ENCODE results near the gene GHITM.

GHITM gene

GRCh38 chr10:84196083-84196482, 56.8 kb downstream of the GHITM start:
- no peak overlapping the region for H3K4me3 ChIP-seq (replicated peaks; ENCODE audit: low read depth, low read length)
- DNase-seq (ENCODE audit: extremely low read depth, low read depth) = no peak
- no peak for TF ChIP-seq CTCF (IDR thresholded peaks at IDR 0.05; ENCODE audit: low read depth, low read length, missing control alignments)

DNA sequence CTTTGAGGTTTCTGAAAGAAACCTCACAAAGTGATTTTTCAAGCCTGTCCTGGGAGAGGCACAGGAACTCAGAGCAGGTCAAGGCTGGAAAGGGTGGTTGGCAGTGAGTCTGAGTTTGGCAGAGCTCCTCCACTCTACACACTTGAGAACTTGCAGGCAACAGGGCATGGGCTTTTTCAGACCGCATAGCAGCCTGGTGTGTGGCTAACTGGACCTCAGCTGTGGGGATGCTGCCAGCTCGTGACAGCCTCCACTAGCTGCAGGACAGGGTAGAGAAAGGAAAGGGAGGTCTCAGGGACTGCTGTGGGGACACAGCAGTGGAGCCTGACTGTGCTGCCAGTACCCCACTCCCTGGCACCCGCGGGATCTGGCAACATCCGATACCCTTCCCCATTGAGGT, 57.6 kb downstream of the GHITM start:
- H3K4me3 ChIP-seq (replicated peaks; ENCODE audit: low read depth, low read length) = no peak overlapping the region
- no peak for DNase-seq (ENCODE audit: extremely low read depth, low read depth)
- TF ChIP-seq CTCF (IDR thresholded peaks at IDR 0.05; ENCODE audit: low read depth, low read length, missing control alignments) = no peak

- no peak overlapping the region for H3K4me3 ChIP-seq (replicated peaks; ENCODE audit: low read depth, low read length)
- no peak for DNase-seq (ENCODE audit: extremely low read depth, low read depth)
- TF ChIP-seq CTCF (IDR thresholded peaks at IDR 0.05; ENCODE audit: low read depth, low read length, missing control alignments) = no peak
Measured at GRCh38 chr10:84197643-84198042, 58.3 kb downstream of the GHITM start.

DNA sequence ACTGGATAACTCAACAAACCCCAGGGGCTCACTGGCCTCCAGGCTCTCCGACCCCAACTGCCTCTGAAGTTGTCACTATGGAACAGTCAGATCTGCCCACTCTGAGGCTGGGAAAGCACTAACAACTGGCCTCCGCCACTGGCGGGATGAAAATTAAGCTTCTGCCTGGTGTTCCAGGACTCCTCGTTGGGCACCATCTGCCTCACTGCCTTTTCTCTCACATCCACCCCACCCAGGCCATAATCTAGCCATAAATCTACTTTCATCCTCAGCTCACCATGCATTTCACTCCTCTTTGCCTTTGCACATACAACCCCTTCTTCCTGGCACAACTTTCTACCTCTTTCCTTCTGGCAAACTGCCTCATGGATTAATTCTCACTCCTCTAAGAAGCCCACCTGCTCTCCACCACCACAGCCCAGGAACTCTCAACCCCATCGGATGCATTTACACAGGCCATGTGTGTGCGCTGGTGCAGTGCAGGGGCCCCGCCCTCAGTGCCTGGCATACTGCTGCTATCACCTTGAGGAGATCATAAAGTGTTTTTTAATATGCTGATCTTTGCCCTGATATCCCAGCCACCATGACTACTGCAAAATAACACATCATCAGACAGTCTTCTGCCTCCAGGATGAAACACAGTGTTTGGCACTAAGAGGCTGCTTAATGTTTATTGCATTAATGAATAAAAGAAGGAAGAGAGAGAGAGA, 59.1 kb downstream of the GHITM start:
- H3K4me3 ChIP-seq (replicated peaks; ENCODE audit: low read depth, low read length) = no peak overlapping the region
- no peak for TF ChIP-seq CTCF (IDR thresholded peaks at IDR 0.05; ENCODE audit: low read depth, low read length, missing control alignments)
- DNase-seq (ENCODE audit: extremely low read depth, low read depth) = no peak

GRCh38 chr10:84200537-84201243, 61.4 kb downstream of the GHITM start:
- DNase-seq (ENCODE audit: extremely low read depth, low read depth) = no peak
- TF ChIP-seq CTCF (IDR thresholded peaks at IDR 0.05; ENCODE audit: low read depth, low read length, missing control alignments) = no peak
- H3K4me3 ChIP-seq (replicated peaks; ENCODE audit: low read depth, low read length) = no peak overlapping the region

GRCh38 chr10:84201244-84201606, 61.9 kb downstream of the GHITM start:
- no peak for TF ChIP-seq CTCF (IDR thresholded peaks at IDR 0.05; ENCODE audit: low read depth, low read length, missing control alignments)
- DNase-seq (ENCODE audit: extremely low read depth, low read depth) = no peak
- no peak overlapping the region for H3K4me3 ChIP-seq (replicated peaks; ENCODE audit: low read depth, low read length)

Data from HFF-Myc (cell line).